GM23338 (cell line): ENCODE data around the gene LAPTM5. TPM values are rescaled to one million over a fixed set of nuclear protein-coding genes. Genes with fewer than 3 reads are reported as not detected.

Experiments
- ATAC-seq: fragments of 200-7000 bp; cut with Tn5 transposase; 3 replicates; pipeline ENCODE4 v1.9.1; 2020
- DNase-seq: peaks from one replicate; pipeline ENCODE4 v3.0.0-alpha.2; 2015; ENCODE audit warnings: low spot score
- H2AFZ ChIP-seq: fragments of 200-600 bp; sonication (generic); 2 replicates; pipeline ENCODE4 v1.8.0; 2016; ENCODE audit warnings: antibody characterized with exemption, mild to moderate bottlenecking, moderate library complexity
- H3F3A ChIP-seq: fragments of 200-600 bp; sonication (generic); replicated peaks from 2 replicates; pipeline ENCODE4 v1.8.0; 2017; ENCODE audit warnings: antibody characterized with exemption, mixed run types, low read depth
- H3K27ac ChIP-seq: fragments of 200-600 bp; sonication (generic); 2 replicates; pipeline ENCODE4 v1.6.1; 2016; ENCODE audit warnings: low read depth
- H3K27me3 ChIP-seq: fragments of 200-600 bp; sonication (generic); 2 replicates; pipeline ENCODE4 v1.8.0; 2016; ENCODE audit warnings: mild to moderate bottlenecking, mixed run types, moderate library complexity; ENCODE audit not compliant: insufficient read depth
- H3K36me3 ChIP-seq: fragments of 200-600 bp; sonication (generic); 2 replicates; pipeline ENCODE4 v1.8.0; 2016; ENCODE audit warnings: mild to moderate bottlenecking; ENCODE audit not compliant: insufficient read depth
- H3K4me1 ChIP-seq: fragments of 200-600 bp; sonication (generic); 2 replicates; pipeline ENCODE4 v1.8.0; 2016; ENCODE audit warnings: mild to moderate bottlenecking, moderate library complexity; ENCODE audit not compliant: insufficient read depth
- H3K4me2 ChIP-seq: fragments of 200-600 bp; sonication (generic); 2 replicates; pipeline ENCODE4 v1.7.1; 2017; ENCODE audit warnings: mixed run types
- H3K4me3 ChIP-seq: fragments of 200-600 bp; sonication (generic); 2 replicates; pipeline ENCODE4 v1.6.1; 2016; ENCODE audit warnings: mixed run types
- H3K79me2 ChIP-seq: fragments of 200-600 bp; sonication (generic); replicated peaks from 2 replicates; pipeline ENCODE4 v1.8.0; 2017; ENCODE audit warnings: mild to moderate bottlenecking; ENCODE audit not compliant: insufficient read depth
- H3K9me2 ChIP-seq: fragments of 200-600 bp; sonication (generic); 2 replicates; pipeline ENCODE4 v1.8.0; 2017; ENCODE audit not compliant: insufficient read depth
- H4K20me1 ChIP-seq: fragments of 200-600 bp; sonication (generic); replicated peaks from 2 replicates; pipeline ENCODE4 v1.8.0; 2017; ENCODE audit warnings: mild to moderate bottlenecking; ENCODE audit not compliant: insufficient read depth
- H3K27ac Mint-ChIP-seq: 2 replicates; pipeline ENCODE4 v1.8.0; 2020; ENCODE audit warnings: inconsistent platforms, mild to moderate bottlenecking, moderate library complexity, mixed read lengths
- H3K27me3 Mint-ChIP-seq: 3 replicates; pipeline ENCODE4 v1.8.0; 2022; ENCODE audit warnings: low read depth, mild to moderate bottlenecking, moderate library complexity, mixed read lengths, inconsistent platforms; ENCODE audit not compliant: insufficient read depth, poor library complexity
- H3K36me3 Mint-ChIP-seq: 3 replicates; pipeline ENCODE4 v1.8.0; 2021; ENCODE audit warnings: low read depth, mild to moderate bottlenecking, inconsistent platforms, moderate library complexity, mixed read lengths
- H3K4me1 Mint-ChIP-seq: 3 replicates; pipeline ENCODE4 v1.8.0; 2020; ENCODE audit warnings: mild to moderate bottlenecking, inconsistent platforms, mixed read lengths
- H3K4me3 Mint-ChIP-seq: 3 replicates; pipeline ENCODE4 v1.8.0; 2021; ENCODE audit warnings: moderate library complexity, mild to moderate bottlenecking, inconsistent platforms, mixed read lengths
- H3K9me3 Mint-ChIP-seq: 3 replicates; pipeline ENCODE4 v1.8.0; 2020; ENCODE audit warnings: moderate library complexity, mild to moderate bottlenecking, inconsistent platforms, mixed read lengths
- CREB1 ChIP-seq: fragments of 250-450 bp; sonication (Bioruptor Pico); IDR thresholded peaks from 2 replicates; pipeline ENCODE4 v1.5.0; 2020; ENCODE audit warnings: low read depth, mild to moderate bottlenecking, moderate library complexity
- EZH2 ChIP-seq: fragments of 200-600 bp; sonication (generic); IDR thresholded peaks from one replicate; pipeline ENCODE4 v1.8.0; 2017; ENCODE audit warnings: antibody characterized with exemption, mild to moderate bottlenecking, low read depth; ENCODE audit not compliant: unreplicated experiment
- EZH2phosphoT487 ChIP-seq: fragments of 200-600 bp; sonication (generic); IDR thresholded peaks from one replicate; pipeline ENCODE4 v1.8.1; 2018; ENCODE audit warnings: antibody characterized with exemption; ENCODE audit not compliant: unreplicated experiment
- JUNB ChIP-seq: IDR thresholded peaks from one replicate; pipeline ENCODE4 v1.6.1; 2016; ENCODE audit warnings: antibody characterized with exemption; ENCODE audit not compliant: unreplicated experiment
- NANOG ChIP-seq: IDR thresholded peaks from 2 replicates; pipeline ENCODE4 v1.6.1; 2016; ENCODE audit warnings: antibody characterized with exemption, borderline replicate concordance
- POLR2AphosphoS5 ChIP-seq: IDR thresholded peaks from 2 replicates; pipeline ENCODE4 v1.6.1; 2016; ENCODE audit warnings: antibody characterized with exemption, low read depth
- STAT1 ChIP-seq: IDR thresholded peaks from one replicate; pipeline ENCODE4 v1.6.1; 2016; ENCODE audit warnings: antibody characterized with exemption; ENCODE audit not compliant: unreplicated experiment
- ZNF114 ChIP-seq: fragments of 250-450 bp; sonication (Bioruptor Pico); IDR thresholded peaks from 2 replicates; pipeline ENCODE4 v1.5.0; 2020; ENCODE audit warnings: mild to moderate bottlenecking, moderate library complexity
- ZNF331 ChIP-seq: fragments of 250-450 bp; sonication (Bioruptor Pico); IDR thresholded peaks from 2 replicates; pipeline ENCODE4 v1.5.0; 2020; ENCODE audit warnings: low read depth, mild to moderate bottlenecking, moderate library complexity
- polyA plus RNA-seq: library from polyadenylated mRNA; unstranded; fragments of >200 nt; fragmentation: Nextera tagmentation; extraction: Ambion mirVana; gene quantifications from 2 replicates; pipeline ENCODE4 v1.2.1, GENCODE V29; 2016
- total RNA-seq: library from RNA; depleted of rRNA; stranded (reverse); fragments of >200 nt; shearing (Covaris generic); gene quantifications from 2 replicates; pipeline ENCODE4 v1.2.3, GENCODE V29; 2014
- TF ChIP-seq, protein P1 (sequence below): IDR thresholded peaks from one replicate; pipeline ENCODE4 v1.6.1; 2018; ENCODE audit warnings: antibody characterized with exemption; ENCODE audit not compliant: unreplicated experiment
- TF ChIP-seq, protein P2 (sequence below): IDR thresholded peaks from 2 replicates; pipeline ENCODE4 v1.6.1; 2016; ENCODE audit warnings: antibody characterized with exemption
- TF ChIP-seq, protein P3 (sequence below), 2 experiments: fragments of 200-600 bp in 1 of 2; sonication (generic) in 1 of 2; conservative IDR thresholded peaks; 2 replicates each; pipeline versions ENCODE4 v1.5.1 to v1.6.1; 2016 to 2017; ENCODE audit warnings: antibody characterized with exemption in 2 of 2, low read depth in 2 of 2, mild to moderate bottlenecking in 2 of 2, moderate library complexity in 1 of 2
- TF ChIP-seq, protein P4 (sequence below): fragments of 250-450 bp; sonication (Bioruptor Pico); IDR thresholded peaks from 2 replicates; pipeline ENCODE4 v1.5.0; 2020; ENCODE audit warnings: mild to moderate bottlenecking, moderate library complexity

Gene LAPTM5
- total and polyA plus RNA-seq, 2 experiments from 2014 or later: 0.21 TPM; not detected in 1

DNA sequence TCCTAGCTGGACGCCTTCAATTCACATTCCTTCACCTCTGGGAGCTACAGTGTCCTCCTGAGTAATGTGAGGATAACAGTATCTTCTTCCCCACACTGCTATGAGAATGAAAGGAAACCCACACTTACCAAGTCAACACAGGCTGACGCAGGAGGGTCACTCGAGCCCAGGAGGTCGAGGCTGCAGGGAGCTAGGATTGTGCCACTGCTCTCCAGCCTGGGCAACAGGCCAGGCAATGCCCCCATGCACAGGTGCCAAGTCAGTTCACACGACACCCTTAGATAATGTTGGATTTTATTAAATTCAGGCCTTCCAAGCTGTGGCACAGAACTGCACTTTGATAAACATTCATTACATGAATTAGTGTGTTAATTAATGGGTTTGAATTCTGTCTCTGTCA is 66.1 kb downstream of the LAPTM5 start:
- ATAC-seq (no peak), DNase-seq (no peak)
- Mint-ChIP-seq H3K27me3 (peaks cover 9% of the 10 kb centered on the region), H3K36me3 (no peaks in the 10 kb centered on the region), H3K4me3 (no peak overlapping the region), H3K4me1 (peaks cover 40% of the 10 kb centered on the region), H3K9me3 (no peaks in the 10 kb centered on the region), H3K27ac (no peak overlapping the region)
- H3K4me1 ChIP-seq: peaks cover 20% of the 10 kb centered on the region
- no peaks in the 10 kb centered on the region for H3K79me2 ChIP-seq
- no peaks in the 10 kb centered on the region for H3F3A ChIP-seq
- H4K20me1 ChIP-seq: no peaks in the 10 kb centered on the region
- H3K4me3 ChIP-seq: no peak overlapping the region
- no peak overlapping the region for H3K4me2 ChIP-seq
- no peak overlapping the region for H2AFZ ChIP-seq
- no peak for TF ChIP-seq STAT1
- TF ChIP-seq POLR2AphosphoS5: no peak
- TF ChIP-seq, protein P1, sequence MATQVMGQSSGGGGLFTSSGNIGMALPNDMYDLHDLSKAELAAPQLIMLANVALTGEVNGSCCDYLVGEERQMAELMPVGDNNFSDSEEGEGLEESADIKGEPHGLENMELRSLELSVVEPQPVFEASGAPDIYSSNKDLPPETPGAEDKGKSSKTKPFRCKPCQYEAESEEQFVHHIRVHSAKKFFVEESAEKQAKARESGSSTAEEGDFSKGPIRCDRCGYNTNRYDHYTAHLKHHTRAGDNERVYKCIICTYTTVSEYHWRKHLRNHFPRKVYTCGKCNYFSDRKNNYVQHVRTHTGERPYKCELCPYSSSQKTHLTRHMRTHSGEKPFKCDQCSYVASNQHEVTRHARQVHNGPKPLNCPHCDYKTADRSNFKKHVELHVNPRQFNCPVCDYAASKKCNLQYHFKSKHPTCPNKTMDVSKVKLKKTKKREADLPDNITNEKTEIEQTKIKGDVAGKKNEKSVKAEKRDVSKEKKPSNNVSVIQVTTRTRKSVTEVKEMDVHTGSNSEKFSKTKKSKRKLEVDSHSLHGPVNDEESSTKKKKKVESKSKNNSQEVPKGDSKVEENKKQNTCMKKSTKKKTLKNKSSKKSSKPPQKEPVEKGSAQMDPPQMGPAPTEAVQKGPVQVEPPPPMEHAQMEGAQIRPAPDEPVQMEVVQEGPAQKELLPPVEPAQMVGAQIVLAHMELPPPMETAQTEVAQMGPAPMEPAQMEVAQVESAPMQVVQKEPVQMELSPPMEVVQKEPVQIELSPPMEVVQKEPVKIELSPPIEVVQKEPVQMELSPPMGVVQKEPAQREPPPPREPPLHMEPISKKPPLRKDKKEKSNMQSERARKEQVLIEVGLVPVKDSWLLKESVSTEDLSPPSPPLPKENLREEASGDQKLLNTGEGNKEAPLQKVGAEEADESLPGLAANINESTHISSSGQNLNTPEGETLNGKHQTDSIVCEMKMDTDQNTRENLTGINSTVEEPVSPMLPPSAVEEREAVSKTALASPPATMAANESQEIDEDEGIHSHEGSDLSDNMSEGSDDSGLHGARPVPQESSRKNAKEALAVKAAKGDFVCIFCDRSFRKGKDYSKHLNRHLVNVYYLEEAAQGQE: no peak
- TF ChIP-seq, protein P2, sequence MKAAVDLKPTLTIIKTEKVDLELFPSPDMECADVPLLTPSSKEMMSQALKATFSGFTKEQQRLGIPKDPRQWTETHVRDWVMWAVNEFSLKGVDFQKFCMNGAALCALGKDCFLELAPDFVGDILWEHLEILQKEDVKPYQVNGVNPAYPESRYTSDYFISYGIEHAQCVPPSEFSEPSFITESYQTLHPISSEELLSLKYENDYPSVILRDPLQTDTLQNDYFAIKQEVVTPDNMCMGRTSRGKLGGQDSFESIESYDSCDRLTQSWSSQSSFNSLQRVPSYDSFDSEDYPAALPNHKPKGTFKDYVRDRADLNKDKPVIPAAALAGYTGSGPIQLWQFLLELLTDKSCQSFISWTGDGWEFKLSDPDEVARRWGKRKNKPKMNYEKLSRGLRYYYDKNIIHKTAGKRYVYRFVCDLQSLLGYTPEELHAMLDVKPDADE: no peak
- TF ChIP-seq, protein P3, sequence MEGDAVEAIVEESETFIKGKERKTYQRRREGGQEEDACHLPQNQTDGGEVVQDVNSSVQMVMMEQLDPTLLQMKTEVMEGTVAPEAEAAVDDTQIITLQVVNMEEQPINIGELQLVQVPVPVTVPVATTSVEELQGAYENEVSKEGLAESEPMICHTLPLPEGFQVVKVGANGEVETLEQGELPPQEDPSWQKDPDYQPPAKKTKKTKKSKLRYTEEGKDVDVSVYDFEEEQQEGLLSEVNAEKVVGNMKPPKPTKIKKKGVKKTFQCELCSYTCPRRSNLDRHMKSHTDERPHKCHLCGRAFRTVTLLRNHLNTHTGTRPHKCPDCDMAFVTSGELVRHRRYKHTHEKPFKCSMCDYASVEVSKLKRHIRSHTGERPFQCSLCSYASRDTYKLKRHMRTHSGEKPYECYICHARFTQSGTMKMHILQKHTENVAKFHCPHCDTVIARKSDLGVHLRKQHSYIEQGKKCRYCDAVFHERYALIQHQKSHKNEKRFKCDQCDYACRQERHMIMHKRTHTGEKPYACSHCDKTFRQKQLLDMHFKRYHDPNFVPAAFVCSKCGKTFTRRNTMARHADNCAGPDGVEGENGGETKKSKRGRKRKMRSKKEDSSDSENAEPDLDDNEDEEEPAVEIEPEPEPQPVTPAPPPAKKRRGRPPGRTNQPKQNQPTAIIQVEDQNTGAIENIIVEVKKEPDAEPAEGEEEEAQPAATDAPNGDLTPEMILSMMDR (conservative IDR thresholded peaks at IDR 0.05; ENCODE audit: low read depth in 2 of 2): no peak
- TF ChIP-seq EZH2: no peak
- TF ChIP-seq ZNF331: no peak
- TF ChIP-seq NANOG: no peak
- no peak for TF ChIP-seq JUNB
- TF ChIP-seq ZNF114 (CRISPR knock-in tag): no peak
- TF ChIP-seq CREB1: no peak
- no peak for TF ChIP-seq EZH2phosphoT487
- TF ChIP-seq, protein P4, sequence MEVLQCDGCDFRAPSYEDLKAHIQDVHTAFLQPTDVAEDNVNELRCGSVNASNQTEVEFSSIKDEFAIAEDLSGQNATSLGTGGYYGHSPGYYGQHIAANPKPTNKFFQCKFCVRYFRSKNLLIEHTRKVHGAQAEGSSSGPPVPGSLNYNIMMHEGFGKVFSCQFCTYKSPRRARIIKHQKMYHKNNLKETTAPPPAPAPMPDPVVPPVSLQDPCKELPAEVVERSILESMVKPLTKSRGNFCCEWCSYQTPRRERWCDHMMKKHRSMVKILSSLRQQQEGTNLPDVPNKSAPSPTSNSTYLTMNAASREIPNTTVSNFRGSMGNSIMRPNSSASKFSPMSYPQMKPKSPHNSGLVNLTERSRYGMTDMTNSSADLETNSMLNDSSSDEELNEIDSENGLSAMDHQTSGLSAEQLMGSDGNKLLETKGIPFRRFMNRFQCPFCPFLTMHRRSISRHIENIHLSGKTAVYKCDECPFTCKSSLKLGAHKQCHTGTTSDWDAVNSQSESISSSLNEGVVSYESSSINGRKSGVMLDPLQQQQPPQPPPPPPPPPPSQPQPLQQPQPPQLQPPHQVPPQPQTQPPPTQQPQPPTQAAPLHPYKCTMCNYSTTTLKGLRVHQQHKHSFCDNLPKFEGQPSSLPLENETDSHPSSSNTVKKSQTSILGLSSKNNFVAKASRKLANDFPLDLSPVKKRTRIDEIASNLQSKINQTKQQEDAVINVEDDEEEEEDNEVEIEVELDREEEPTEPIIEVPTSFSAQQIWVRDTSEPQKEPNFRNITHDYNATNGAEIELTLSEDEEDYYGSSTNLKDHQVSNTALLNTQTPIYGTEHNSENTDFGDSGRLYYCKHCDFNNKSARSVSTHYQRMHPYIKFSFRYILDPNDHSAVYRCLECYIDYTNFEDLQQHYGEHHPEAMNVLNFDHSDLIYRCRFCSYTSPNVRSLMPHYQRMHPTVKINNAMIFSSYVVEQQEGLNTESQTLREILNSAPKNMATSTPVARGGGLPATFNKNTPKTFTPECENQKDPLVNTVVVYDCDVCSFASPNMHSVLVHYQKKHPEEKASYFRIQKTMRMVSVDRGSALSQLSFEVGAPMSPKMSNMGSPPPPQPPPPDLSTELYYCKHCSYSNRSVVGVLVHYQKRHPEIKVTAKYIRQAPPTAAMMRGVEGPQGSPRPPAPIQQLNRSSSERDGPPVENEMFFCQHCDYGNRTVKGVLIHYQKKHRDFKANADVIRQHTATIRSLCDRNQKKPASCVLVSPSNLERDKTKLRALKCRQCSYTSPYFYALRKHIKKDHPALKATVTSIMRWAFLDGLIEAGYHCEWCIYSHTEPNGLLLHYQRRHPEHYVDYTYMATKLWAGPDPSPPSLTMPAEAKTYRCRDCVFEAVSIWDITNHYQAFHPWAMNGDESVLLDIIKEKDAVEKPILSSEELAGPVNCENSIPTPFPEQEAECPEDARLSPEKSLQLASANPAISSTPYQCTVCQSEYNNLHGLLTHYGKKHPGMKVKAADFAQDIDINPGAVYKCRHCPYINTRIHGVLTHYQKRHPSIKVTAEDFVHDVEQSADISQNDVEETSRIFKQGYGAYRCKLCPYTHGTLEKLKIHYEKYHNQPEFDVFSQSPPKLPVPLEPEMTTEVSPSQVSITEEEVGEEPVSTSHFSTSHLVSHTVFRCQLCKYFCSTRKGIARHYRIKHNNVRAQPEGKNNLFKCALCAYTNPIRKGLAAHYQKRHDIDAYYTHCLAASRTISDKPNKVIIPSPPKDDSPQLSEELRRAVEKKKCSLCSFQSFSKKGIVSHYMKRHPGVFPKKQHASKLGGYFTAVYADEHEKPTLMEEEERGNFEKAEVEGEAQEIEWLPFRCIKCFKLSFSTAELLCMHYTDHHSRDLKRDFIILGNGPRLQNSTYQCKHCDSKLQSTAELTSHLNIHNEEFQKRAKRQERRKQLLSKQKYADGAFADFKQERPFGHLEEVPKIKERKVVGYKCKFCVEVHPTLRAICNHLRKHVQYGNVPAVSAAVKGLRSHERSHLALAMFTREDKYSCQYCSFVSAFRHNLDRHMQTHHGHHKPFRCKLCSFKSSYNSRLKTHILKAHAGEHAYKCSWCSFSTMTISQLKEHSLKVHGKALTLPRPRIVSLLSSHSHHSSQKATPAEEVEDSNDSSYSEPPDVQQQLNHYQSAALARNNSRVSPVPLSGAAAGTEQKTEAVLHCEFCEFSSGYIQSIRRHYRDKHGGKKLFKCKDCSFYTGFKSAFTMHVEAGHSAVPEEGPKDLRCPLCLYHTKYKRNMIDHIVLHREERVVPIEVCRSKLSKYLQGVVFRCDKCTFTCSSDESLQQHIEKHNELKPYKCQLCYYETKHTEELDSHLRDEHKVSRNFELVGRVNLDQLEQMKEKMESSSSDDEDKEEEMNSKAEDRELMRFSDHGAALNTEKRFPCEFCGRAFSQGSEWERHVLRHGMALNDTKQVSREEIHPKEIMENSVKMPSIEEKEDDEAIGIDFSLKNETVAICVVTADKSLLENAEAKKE (CRISPR knock-in tag): no peak
- no peak overlapping the region for H3K27ac ChIP-seq
- H3K9me2 ChIP-seq: no peaks in the 10 kb centered on the region
- H3K27me3 ChIP-seq: no peaks in the 10 kb centered on the region
- H3K36me3 ChIP-seq: no peaks in the 10 kb centered on the region
